ELR (cell line): ENCODE data around the gene ERGIC3.
A peak's percentile ranks its signal among the peaks of the same experiment; 100 is the strongest.
"Not testable (repeated sequence)": the region's sequence is repeated elsewhere in the genome, so short reads cannot be mapped to it uniquely, and the experiment has no call there.

Experiments
- DNase-seq: peaks from one replicate; pipeline ENCODE4 v3.0.0-alpha.2; 2015; ENCODE audit warnings: low read depth

Gene ERGIC3

GRCh38 chr20:35541783-35542662, at the start of gene ERGIC3:
TSS of gene ERGIC3 (plus strand) at chr20:35542078. CDS start at chr20:35542098, 20 bp downstream.
- peak; percentile 99 for DNase-seq

- DNase-seq, result no peak
Observed at GRCh38 chr20:35492352-35492751, 49.5 kb upstream of the ERGIC3 start.

DNA sequence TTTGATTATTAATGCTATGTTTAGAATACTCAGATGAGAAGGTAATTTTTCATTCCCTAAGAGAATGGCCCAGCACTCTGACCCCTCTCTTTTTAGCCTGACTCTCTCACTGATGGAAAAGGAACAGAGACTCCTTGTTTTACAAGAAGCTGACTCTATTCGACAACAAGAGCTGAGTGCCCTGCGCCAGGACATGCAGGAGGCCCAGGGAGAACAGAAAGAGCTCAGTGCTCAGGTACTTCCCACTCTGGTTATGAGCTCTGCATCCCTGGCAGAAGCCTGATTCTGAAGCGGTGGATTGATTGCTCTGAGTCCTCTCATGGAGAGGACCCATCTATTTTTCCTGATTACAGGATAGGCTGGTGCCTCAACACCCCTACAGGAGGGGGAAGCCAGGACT, 45.4 kb upstream of the ERGIC3 start:
- no peak for DNase-seq

DNA sequence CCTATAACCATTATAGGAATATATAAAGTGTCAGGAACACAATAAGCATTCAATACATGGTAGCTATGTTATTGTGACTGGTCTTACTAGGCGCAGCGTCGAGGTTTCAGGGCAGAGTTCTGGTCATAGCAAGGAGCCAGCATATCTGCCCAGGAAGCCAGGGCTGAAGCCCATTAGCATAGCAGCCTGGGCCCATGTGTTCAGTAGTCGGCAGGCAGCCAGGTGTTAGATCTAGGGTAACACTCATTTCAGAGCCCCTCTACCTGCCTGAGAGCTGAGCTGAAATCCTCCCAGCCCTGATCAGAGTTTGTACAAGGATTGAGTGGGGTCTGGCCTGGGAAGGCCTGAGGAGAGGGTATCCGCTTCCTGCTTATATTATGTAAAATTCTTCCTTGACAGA, 44.6 kb upstream of the ERGIC3 start:
- DNase-seq, result no peak

DNA sequence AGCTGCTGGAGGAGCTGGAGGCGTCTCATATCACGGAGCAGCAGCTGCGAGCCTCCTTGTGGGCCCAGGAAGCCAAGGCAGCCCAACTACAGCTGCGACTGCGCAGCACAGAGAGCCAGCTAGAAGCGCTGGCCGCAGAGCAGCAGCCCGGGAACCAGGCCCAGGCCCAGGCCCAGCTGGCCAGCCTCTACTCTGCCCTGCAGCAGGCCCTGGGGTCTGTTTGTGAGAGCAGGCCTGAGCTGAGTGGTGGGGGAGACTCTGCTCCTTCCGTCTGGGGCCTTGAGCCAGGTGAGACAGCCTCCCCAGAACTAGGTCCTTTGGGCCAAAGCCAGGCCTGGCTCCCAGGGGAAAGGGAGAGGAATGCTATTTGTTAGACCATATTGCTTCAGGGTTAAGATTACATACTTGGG, 44.1 kb upstream of the ERGIC3 start:
- DNase-seq, result no peak

DNA sequence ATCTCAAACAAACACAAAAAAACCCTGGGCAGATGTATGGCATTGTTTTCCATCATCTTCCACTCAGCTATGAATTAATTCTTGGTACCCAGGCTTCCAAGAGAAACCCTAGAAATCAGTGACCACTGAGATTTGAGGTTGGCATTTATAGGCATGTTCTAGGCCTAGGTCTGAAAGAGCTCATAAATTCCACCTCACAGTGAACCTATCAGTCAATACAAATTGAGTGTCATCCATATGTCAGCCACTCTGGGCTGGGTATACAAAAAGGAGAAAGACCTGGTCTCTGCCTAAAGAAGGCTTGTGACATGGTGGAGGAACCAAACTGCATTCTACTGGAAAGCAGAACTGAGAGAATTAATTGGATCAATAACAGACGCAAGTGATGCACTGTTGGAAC, 42.6 kb upstream of the ERGIC3 start:
- DNase-seq, result no peak

DNA sequence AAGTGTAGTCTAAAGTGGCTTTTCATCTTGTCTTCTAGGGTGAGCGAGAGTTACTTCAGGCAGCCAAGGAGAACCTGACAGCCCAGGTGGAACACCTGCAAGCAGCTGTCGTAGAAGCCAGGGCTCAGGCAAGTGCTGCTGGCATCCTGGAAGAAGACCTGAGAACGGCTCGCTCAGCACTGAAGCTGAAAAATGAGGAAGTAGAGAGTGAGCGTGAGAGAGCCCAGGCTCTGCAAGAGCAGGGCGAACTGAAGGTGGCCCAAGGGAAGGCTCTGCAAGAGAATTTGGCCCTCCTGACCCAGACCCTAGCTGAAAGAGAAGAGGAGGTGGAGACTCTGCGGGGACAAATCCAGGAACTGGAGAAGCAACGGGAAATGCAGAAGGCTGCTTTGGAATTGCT, 39.5 kb upstream of the ERGIC3 start:
- DNase-seq, result no peak

DNA sequence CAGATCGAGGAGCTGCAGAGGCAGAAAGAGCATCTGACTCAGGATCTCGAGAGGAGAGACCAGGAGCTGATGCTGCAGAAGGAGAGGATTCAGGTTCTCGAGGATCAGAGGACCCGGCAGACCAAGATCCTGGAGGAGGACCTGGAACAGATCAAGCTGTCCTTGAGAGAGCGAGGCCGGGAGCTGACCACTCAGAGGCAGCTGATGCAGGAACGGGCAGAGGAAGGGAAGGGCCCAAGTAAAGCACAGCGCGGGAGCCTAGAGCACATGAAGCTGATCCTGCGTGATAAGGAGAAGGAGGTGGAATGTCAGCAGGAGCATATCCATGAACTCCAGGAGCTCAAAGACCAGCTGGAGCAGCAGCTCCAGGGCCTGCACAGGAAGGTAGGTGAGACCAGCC, 38.6 kb upstream of the ERGIC3 start:
- no peak for DNase-seq

- DNase-seq, result no peak
Observed at GRCh38 chr20:35503841-35504561, 37.9 kb upstream of the ERGIC3 start.

GRCh38 chr20:35504751-35505150, 37.1 kb upstream of the ERGIC3 start:
- DNase-seq, result no peak

DNA sequence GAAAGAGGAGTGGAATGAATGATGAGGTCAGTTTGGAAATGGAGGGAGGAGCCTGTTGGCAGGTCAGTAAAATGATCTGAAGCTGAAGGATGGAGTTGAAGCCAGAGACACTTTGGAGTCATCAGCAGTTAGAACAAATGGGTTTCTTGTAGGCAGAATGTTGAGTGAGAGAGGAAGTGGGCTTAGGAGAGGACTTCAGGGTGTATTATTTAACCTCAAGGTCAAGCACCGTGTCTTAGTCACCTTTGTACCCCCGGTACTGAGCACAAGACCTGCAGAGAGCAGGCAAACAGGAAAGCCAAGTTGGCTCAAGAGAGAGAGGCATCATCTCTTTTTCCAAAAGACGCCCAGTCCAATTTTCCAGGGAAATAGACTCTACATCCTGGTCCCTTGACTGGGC, 35.7 kb upstream of the ERGIC3 start:
- peak; percentile 20 for DNase-seq

DNA sequence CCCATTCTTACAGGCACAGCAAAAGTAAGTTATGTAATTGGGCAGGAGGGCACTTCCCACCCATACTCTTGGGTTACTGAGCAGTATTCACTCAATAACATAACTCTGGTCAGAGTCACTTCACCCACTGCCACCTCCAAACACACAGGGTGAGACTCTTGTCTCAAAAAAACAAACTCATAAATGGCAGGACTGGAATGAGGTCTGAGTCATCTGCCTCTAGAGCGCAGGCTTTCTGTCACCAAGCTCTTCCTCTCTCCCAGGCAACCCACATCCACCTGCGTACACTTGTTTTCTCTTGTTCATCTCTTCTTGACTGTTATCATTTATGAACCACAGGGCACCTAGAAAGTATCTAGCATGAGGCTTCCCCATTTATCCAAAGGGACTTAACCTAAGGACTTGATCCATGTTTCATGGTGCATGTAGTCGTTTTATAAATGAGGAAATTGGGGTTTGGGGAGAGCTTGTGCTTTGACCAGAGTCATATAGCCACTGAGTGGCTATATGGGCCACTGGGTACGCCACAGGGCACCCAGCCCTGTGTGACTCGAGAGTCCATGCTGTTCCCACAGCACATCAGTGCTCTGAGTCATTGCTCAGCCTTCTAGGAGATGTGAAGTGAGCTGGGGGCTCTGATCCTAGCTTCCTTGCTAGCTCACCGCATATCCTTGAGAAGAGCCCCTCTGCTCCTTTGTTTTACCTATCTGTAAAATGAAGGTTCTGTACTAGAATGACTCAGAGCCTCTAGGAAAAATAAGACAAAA, 34.8 kb upstream of the ERGIC3 start:
- DNase-seq, result peak; percentile 69

DNA sequence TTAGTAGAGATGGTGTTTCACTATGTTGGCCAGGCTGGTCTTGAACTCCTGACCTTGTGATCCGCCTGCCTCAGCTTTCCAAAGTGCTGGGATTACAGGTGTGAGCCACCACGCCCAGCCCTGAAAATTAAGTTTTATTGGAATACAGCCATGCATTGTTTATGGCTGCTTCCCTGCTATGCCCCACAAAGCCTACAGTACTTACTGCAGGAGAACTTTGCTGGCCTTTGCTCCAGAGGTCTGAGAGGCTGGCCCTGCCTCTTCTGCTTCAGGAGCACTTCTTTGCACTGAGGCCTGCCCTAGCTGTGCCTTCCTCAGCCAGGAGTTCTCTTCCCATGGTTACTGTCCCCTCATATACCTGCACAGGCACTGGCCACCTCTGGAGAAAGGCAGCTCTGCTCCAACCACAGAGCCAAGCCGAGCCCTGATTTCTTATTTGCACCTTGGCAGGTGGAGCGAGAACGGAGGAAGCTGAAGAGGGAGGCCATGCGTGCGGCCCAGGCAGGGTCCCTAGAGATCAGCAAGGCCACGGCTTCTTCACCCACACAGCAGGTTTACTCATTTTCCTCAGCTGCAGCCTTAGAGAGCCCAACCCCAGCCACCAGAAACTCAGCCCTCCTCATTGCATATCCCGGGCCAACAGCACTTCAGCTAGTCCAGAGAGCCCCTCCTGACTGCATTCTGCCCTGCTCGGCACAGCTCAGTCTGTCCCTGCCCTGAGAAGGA, 33.2 kb upstream of the ERGIC3 start:
- no peak for DNase-seq

GRCh38 chr20:35510951-35511735, 30.7 kb upstream of the ERGIC3 start:
- DNase-seq, result no peak

DNA sequence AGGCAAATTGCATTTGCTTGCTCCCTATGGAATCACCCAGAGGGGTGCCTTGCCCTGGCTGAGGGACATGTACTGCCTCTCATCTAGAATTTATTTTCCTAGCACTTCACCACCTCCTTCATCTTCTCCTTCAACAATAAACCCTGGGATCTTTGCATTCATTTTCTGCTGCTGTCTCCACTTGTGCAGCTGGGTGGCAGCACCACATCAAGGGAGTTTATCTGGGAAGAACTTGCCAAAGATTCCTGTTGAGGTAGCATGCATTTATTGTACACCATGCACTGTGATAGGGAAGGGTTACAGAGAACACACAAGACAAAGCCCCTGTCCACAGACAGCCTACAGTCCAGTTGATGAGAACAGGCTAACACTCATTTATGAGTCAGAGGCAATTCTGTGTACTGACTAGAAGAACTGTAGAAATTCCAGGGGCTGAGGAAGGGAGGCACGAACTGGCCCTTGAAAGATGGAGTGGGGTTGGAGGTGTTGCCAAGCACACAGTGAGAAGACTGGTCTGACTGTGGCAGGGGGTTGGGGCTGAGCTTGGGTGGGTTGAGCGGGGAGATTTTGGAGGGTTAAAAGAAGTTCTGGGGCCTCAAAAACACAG, 30.0 kb upstream of the ERGIC3 start:
- DNase-seq, result peak; percentile 63

DNA sequence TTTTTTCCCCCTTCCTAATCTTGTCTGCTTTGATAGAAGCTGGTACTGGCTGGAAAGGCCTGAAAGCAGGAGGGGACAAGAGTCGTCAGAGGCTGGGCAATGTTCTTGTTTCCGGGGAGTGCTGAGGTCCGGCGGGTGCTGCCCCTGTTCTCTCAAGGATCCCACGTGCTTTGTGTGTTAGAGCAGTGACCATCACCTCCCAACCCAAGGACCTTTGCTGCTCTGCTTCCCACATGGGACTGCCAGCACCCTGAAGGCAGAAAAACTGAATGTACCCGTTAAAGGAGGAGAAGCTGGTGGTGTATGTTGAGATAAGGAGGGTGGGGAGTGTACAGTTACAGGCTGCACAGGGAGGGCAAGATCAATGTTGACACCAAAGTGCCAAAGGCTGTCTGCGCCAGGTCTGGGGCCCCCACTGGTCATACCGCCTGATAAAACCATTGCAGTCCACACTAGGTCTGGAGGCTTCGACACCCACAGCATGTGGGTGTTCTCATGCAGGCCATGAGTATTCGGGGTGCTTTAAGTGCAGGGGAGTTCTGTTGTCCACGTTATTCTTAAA, 27.4 kb upstream of the ERGIC3 start:
- DNase-seq, result no peak

DNA sequence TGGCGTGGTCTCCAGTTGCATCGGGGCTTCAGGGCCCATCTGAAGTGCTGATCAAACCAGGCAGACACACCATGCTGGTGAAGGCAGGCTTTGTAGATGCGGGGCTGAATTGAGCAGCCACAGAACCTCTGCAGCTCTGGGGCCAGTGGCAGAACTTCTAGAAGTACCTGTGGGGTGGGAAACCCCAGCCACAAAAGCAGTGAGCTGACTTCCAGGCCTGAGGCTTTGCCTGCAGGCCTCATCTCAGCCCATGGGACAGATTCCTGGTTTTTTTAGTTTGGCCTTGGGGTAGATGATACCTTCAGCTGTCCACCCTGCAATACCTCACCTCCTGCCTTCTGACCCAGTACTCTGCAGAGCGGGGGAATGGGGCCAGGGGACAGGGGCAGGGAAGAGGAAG, 26.5 kb upstream of the ERGIC3 start:
- no peak for DNase-seq

GRCh38 chr20:35515949-35516645, 25.8 kb upstream of the ERGIC3 start:
- DNase-seq, result peak; percentile 95

DNA sequence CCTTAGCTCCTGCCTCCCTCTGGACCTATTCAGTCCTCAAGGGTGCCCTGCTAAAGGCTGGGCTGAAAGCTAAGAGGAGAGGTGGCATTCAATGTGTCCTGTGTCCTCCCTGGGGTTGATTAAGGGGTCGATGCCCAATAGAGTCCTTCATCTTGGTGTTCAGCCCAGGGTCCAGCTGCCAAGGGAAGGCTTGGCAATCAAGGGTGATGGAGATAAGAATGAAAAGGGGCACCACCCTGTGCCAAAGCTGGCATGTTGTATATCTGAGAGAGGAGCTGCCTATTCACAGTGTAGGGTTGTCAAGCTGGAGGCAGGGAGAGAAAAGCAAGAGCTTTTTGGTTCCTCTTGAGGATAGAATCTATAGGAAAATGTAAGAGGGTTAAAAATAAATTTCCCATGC, 24.8 kb upstream of the ERGIC3 start:
- no peak for DNase-seq

DNA sequence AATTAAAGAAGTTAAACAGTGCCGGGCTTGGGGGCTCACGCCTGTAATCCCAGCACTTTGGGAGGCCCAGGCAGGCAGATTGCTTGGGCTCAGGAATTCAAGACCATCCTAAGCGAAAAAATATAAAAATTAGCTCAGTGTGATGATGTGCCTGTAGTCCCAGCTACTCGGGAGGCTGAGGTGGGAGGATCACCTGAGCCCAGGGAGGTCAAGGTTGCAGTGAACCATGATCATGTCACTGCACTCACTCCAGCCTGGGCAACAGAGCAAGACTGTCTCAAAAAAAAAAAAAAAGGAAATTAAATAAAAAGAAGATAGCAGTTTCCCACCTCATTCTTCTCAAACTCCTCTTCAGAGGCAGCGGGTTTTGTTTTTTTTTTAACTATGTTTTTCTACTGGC, 24.1 kb upstream of the ERGIC3 start:
- not testable (repeated sequence) for DNase-seq
